Mesothelial cell of epicardium (in vitro differentiated cells): ENCODE measurements around the gene SERPINH1. TPM values are rescaled to one million over a fixed set of nuclear protein-coding genes. Genes with fewer than 3 reads are reported as not detected.

Experiments used
- DNase-seq, 2 experiments: peaks; one replicate each; pipeline ENCODE4 v3.0.0; 2021; ENCODE audit warnings: low spot score in 2 of 2; ENCODE audit not compliant: unreplicated experiment in 2 of 2
- H3K27ac Mint-ChIP-seq: 2 replicates; pipeline ENCODE4 v1.8.0; 2021; ENCODE audit warnings: mixed read lengths
- H3K27me3 Mint-ChIP-seq: 2 replicates; pipeline ENCODE4 v1.8.0; 2021; ENCODE audit warnings: low read depth, mixed read lengths
- H3K36me3 Mint-ChIP-seq: 2 replicates; pipeline ENCODE4 v1.8.0; 2021; ENCODE audit warnings: mixed read lengths
- H3K4me1 Mint-ChIP-seq: 2 replicates; pipeline ENCODE4 v1.8.0; 2021; ENCODE audit warnings: mixed read lengths
- H3K4me3 Mint-ChIP-seq: 2 replicates; pipeline ENCODE4 v1.8.0; 2021; ENCODE audit warnings: mild to moderate bottlenecking, moderate library complexity, mixed read lengths
- H3K9me3 Mint-ChIP-seq: 2 replicates; pipeline ENCODE4 v1.8.0; 2021; ENCODE audit warnings: mixed read lengths
- total RNA-seq: library from RNA; stranded (reverse); gene quantifications from 3 replicates; pipeline ENCODE4 v1.2.1, GENCODE V29; 2021
- TF ChIP-seq, protein P1 (sequence below): fragments of 200-600 bp; sonication (generic); IDR thresholded peaks from one replicate; pipeline ENCODE4 v1.5.0; 2021; ENCODE audit warnings: antibody characterized with exemption; ENCODE audit not compliant: unreplicated experiment

SERPINH1 gene
- 360 to 375 TPM (median 373 TPM) in 3 replicates for total RNA-seq

DNA sequence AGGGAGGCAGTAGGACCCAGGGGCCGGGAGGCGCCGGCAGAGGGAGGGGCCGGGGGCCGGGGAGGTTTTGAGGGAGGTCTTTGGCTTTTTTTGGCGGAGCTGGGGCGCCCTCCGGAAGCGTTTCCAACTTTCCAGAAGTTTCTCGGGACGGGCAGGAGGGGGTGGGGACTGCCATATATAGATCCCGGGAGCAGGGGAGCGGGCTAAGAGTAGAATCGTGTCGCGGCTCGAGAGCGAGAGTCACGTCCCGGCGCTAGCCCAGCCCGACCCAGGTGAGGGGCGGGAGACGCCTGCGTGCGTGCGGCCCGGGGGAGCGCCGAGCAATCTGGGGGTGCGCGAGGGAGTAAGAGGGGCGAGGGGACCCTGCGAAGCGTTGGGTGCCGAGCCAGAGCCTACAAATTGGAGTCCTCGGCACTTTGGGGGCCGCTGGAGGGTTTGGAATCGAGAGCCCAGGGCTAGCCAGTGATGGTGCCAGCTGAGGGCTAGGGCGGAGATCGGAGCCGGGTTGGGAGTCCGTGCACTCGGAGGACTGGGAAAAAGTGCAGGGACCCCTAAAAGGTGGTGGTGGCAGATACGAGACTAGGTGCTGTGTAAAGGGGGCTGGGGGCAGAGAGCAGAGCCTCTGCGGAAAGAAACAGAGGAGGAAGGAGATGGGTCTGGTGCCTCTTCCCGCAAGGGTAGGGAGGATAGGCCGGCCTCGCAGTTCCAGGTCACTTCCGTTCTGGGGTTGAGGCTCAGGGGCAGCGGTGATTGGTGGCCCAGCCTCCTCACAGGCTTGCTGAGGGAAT, at the start of gene SERPINH1:
Gene SERPINH1, plus strand, starts transcription at position 206 of the 788 bp plus-strand sequence. CDS start 4,097 bp downstream, outside the sequence.
- H3K4me1 Mint-ChIP-seq = peaks cover 63% of the 10 kb centered on the region
- DNase-seq = peak; percentile 47 to 73
- TF ChIP-seq, protein P1, sequence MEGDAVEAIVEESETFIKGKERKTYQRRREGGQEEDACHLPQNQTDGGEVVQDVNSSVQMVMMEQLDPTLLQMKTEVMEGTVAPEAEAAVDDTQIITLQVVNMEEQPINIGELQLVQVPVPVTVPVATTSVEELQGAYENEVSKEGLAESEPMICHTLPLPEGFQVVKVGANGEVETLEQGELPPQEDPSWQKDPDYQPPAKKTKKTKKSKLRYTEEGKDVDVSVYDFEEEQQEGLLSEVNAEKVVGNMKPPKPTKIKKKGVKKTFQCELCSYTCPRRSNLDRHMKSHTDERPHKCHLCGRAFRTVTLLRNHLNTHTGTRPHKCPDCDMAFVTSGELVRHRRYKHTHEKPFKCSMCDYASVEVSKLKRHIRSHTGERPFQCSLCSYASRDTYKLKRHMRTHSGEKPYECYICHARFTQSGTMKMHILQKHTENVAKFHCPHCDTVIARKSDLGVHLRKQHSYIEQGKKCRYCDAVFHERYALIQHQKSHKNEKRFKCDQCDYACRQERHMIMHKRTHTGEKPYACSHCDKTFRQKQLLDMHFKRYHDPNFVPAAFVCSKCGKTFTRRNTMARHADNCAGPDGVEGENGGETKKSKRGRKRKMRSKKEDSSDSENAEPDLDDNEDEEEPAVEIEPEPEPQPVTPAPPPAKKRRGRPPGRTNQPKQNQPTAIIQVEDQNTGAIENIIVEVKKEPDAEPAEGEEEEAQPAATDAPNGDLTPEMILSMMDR = no peak

GRCh38 chr11:75513250-75513649, 48.8 kb upstream of the SERPINH1 start:
- H3K27me3 Mint-ChIP-seq = no peaks in the 10 kb centered on the region
- no peak overlapping the region for H3K4me3 Mint-ChIP-seq
- TF ChIP-seq, protein P1 = no peak
- H3K4me1 Mint-ChIP-seq = peaks cover 9% of the 10 kb centered on the region
- H3K9me3 Mint-ChIP-seq = peaks cover 3% of the 10 kb centered on the region
- no peak overlapping the region for H3K27ac Mint-ChIP-seq
- H3K36me3 Mint-ChIP-seq = no peaks in the 10 kb centered on the region
- DNase-seq = no peak

More for the DNA sequence above, at the start of gene SERPINH1:
- Mint-ChIP-seq H3K27me3 (no peaks in the 10 kb centered on the region), H3K36me3 (peaks cover 5% of the 10 kb centered on the region), H3K4me3 (peak within 1 kb of the TSS; percentile 92), H3K27ac (peak within 1 kb of the TSS; percentile 98), H3K9me3 (no peaks in the 10 kb centered on the region)

DNA sequence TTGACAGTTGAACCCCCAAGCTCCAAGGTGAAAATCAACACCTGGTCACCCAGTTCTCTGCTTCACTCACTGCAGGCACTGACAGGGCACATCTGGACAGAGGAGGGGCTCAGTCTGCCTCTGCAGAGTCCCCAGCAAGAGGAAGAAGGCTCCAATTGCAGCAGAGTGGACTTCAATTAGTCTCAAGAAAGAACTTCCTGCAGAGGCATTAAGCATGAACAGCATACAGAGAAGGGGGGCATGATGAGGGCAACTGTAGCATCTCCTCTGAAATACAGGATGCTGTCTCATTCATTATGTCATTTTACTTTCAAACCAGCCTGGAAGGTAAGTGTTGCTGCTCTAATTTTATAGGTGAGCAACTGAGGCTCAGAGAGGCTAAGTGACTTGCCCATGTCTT, 47.5 kb upstream of the SERPINH1 start:
- TF ChIP-seq, protein P1 = no peak
- H3K9me3 Mint-ChIP-seq = peaks cover 3% of the 10 kb centered on the region
- no peaks in the 10 kb centered on the region for H3K27me3 Mint-ChIP-seq
- no peak for DNase-seq
- H3K4me1 Mint-ChIP-seq = peaks cover 15% of the 10 kb centered on the region
- H3K4me3 Mint-ChIP-seq = no peak overlapping the region
- H3K27ac Mint-ChIP-seq = no peak overlapping the region
- H3K36me3 Mint-ChIP-seq = no peaks in the 10 kb centered on the region

GRCh38 chr11:75516140-75516539, 45.9 kb upstream of the SERPINH1 start:
- TF ChIP-seq, protein P1 = no peak
- Mint-ChIP-seq H3K9me3 (peaks cover 3% of the 10 kb centered on the region), H3K27ac (no peak overlapping the region), H3K36me3 (no peaks in the 10 kb centered on the region), H3K27me3 (no peaks in the 10 kb centered on the region), H3K4me1 (peaks cover 15% of the 10 kb centered on the region), H3K4me3 (no peak overlapping the region)
- DNase-seq = no peak

GRCh38 chr11:75516886-75517285, 45.2 kb upstream of the SERPINH1 start:
- H3K27me3 Mint-ChIP-seq = peaks cover under 1% of the 10 kb centered on the region
- TF ChIP-seq, protein P1 = no peak
- no peak for DNase-seq
- peaks cover 3% of the 10 kb centered on the region for H3K9me3 Mint-ChIP-seq
- H3K4me1 Mint-ChIP-seq = peaks cover 15% of the 10 kb centered on the region
- no peak overlapping the region for H3K27ac Mint-ChIP-seq
- H3K4me3 Mint-ChIP-seq = no peak overlapping the region
- no peaks in the 10 kb centered on the region for H3K36me3 Mint-ChIP-seq
